HepG2 (cell line): ENCODE measurements around the gene CALR. TPM values are rescaled to one million over a fixed set of nuclear protein-coding genes. Genes with fewer than 3 reads are reported as not detected.

Experiments used
- ATAC-seq: fragments of 200-7000 bp; cut with Tn5 transposase; 3 replicates; pipeline ENCODE4 v1.9.1; 2020; ENCODE audit warnings: mild to moderate bottlenecking, moderate library complexity
- BruUV-seq: library from RNA; stranded (reverse); fragments of 400-500 nt; replicated peaks from 2 replicates; lab custom pipeline; 2021; lab: Mats Ljungman, UMichigan
- CTCF ChIA-PET: fragments of 300-600 bp; formaldehyde crosslinking; extraction: SDS; loops from one replicate; lab custom pipeline; 2021; ENCODE audit warnings: low total read pairs, inconsistent platforms, low intra/inter-chr PET ratio; lab: Yijun Ruan, JAX
- POLR2A ChIA-PET: fragments of 350-600 bp; sonication (Branson Sonifier 250); formaldehyde crosslinking; loops from one replicate; lab custom pipeline; 2020; ENCODE audit warnings: antibody characterized with exemption, inconsistent platforms; lab: Yijun Ruan, JAX
- DNase-seq: peaks from one replicate; pipeline ENCODE4 v3.0.0-alpha.2; 2015; ENCODE audit warnings: low spot score
- FAIRE-seq: peaks from 3 replicates; lab custom pipeline; 2011; peaks lifted over from hg19 to GRCh38; lab: Jason Lieb, UNC
- H2AFZ ChIP-seq: one replicate; pipeline ENCODE4 v1.6.1; 2011; ENCODE audit warnings: low read length, inconsistent platforms
- H3K27ac ChIP-seq: fragments of 300-600 bp; 3 replicates; pipeline ENCODE4 v1.8.0; 2011; ENCODE audit warnings: mixed run types, mild to moderate bottlenecking, mixed read lengths, low read length, inconsistent platforms; ENCODE audit not compliant: insufficient read depth; ENCODE audit errors: extremely low read length
- H3K27me3 ChIP-seq, 2 experiments: fragments of 200-600 bp in 1 of 2; 2 replicates in 1 of 2; 3 replicates in 1 of 2; pipeline versions ENCODE4 v1.6.0 to v1.8.0; 2011; ENCODE audit warnings: low read length in 2 of 2, mild to moderate bottlenecking in 2 of 2, moderate library complexity in 2 of 2, inconsistent platforms in 1 of 2; ENCODE audit not compliant: insufficient read depth in 2 of 2, control insufficient read depth in 1 of 2
- H3K36me3 ChIP-seq, 2 experiments: fragments of 200-600 bp in 1 of 2; replicated peaks in 1 of 2; 2 replicates in 1 of 2; 3 replicates in 1 of 2; pipeline versions ENCODE4 v1.5.1 to v1.8.0; 2011; ENCODE audit warnings: low read length in 2 of 2, inconsistent platforms in 1 of 2; ENCODE audit not compliant: insufficient read depth in 2 of 2, control insufficient read depth in 1 of 2
- H3K4me1 ChIP-seq: 2 replicates; pipeline ENCODE4 v1.5.1; 2012; ENCODE audit warnings: low read length, inconsistent platforms; ENCODE audit not compliant: insufficient read depth
- H3K4me2 ChIP-seq: 2 replicates; pipeline ENCODE4 v1.6.0; 2011; ENCODE audit warnings: low read depth, low read length, inconsistent platforms
- H3K4me3 ChIP-seq, 3 experiments: fragments of 200-600 bp in 1 of 3; sonication (generic), shearing (Covaris generic) in 1 of 3; replicated peaks in 1 of 3; 2 replicates each; pipeline ENCODE4 v1.5.1; 2011 to 2016; ENCODE audit warnings: low read length in 3 of 3, inconsistent platforms in 2 of 3, low read depth in 2 of 3, mild to moderate bottlenecking in 2 of 3, control low read depth in 1 of 3, mixed read lengths in 1 of 3; ENCODE audit not compliant: insufficient read depth in 1 of 3
- H3K79me2 ChIP-seq: one replicate; pipeline ENCODE4 v1.6.1; 2011; ENCODE audit warnings: low read length, inconsistent platforms; ENCODE audit not compliant: insufficient read depth
- H3K9ac ChIP-seq: 2 replicates; pipeline ENCODE4 v1.6.0; 2011; ENCODE audit warnings: mild to moderate bottlenecking, low read depth, low read length, inconsistent platforms; ENCODE audit not compliant: insufficient read depth
- H3K9me3 ChIP-seq: 2 replicates; pipeline ENCODE4 v1.5.1; 2012; ENCODE audit warnings: mild to moderate bottlenecking, low read length
- H4K20me1 ChIP-seq: 2 replicates; pipeline ENCODE4 v1.6.0; 2011; ENCODE audit warnings: inconsistent platforms, mild to moderate bottlenecking, low read length, moderate library complexity; ENCODE audit not compliant: insufficient read depth
- FOXA3 ChIP-seq: IDR thresholded peaks from 2 replicates; pipeline ENCODE4 v1.6.1; 2016; ENCODE audit warnings: missing genetic modification reagents, missing compliant biosample characterization
- GTF3A ChIP-seq: sonication (generic); formaldehyde crosslinking; conservative IDR thresholded peaks from 2 replicates; pipeline ENCODE4 v1.4.0; 2020; ENCODE audit warnings: mild to moderate bottlenecking, missing genetic modification reagents
- HMG20B ChIP-seq: conservative IDR thresholded peaks from 2 replicates; pipeline ENCODE4 v1.6.1; 2016; ENCODE audit warnings: missing genetic modification reagents, missing compliant biosample characterization
- IRX3 ChIP-seq: sonication (generic); formaldehyde crosslinking; IDR thresholded peaks from 2 replicates; pipeline ENCODE4 v1.8.1; 2023; ENCODE audit warnings: mild to moderate bottlenecking, low read depth, missing genetic modification reagents, borderline replicate concordance
- KAT8 ChIP-seq: IDR thresholded peaks from 2 replicates; pipeline ENCODE4 v1.6.1; 2016; ENCODE audit warnings: missing genetic modification reagents, missing compliant biosample characterization
- KLF11 ChIP-seq: IDR thresholded peaks from 2 replicates; pipeline ENCODE4 v1.6.1; 2016; ENCODE audit warnings: missing compliant biosample characterization
- MBD4 ChIP-seq: IDR thresholded peaks from 2 replicates; pipeline ENCODE4 v1.6.1; 2012; ENCODE audit warnings: low read length, inconsistent platforms, borderline replicate concordance
- NRL ChIP-seq: sonication (generic); formaldehyde crosslinking; IDR thresholded peaks from 2 replicates; pipeline ENCODE4 v1.5.0; 2020; ENCODE audit warnings: missing genetic modification reagents, mild to moderate bottlenecking, moderate library complexity, borderline replicate concordance
- PCBP2 ChIP-seq: fragments of 200-400 bp; formaldehyde crosslinking; optimal IDR thresholded peaks from 2 replicates; pipeline ENCODE3; 2018; ENCODE audit warnings: low read length, low read depth; ENCODE audit not compliant: poor library complexity, severe bottlenecking
- SOX13 ChIP-seq, 3 experiments: fragments of 450-650 bp in 1 of 3; sonication (generic) in 1 of 3; formaldehyde crosslinking in 1 of 3; IDR thresholded peaks in 2 of 3; conservative IDR thresholded peaks in 1 of 3; 2 replicates each; pipeline versions ENCODE4 v1.5.0 to v1.6.1; 2016 to 2020; ENCODE audit warnings: antibody characterized with exemption in 1 of 3, mild to moderate bottlenecking in 1 of 3, missing compliant biosample characterization in 1 of 3, missing genetic modification reagents in 1 of 3, moderate library complexity in 1 of 3
- TOPORS ChIP-seq: sonication (generic); formaldehyde crosslinking; IDR thresholded peaks from 2 replicates; pipeline ENCODE4 v1.8.0; 2023; ENCODE audit warnings: mild to moderate bottlenecking, missing genetic modification reagents
- ZBTB7B ChIP-seq: sonication (generic); formaldehyde crosslinking; IDR thresholded peaks from 2 replicates; pipeline ENCODE4 v1.4.0; 2020; ENCODE audit warnings: missing genetic modification reagents
- ZFP90 ChIP-seq: sonication (generic); formaldehyde crosslinking; IDR thresholded peaks from 2 replicates; pipeline ENCODE4 v1.8.0; 2022; ENCODE audit warnings: missing genetic modification reagents, mild to moderate bottlenecking, inconsistent platforms, borderline replicate concordance
- ZNF484 ChIP-seq: sonication (generic); formaldehyde crosslinking; IDR thresholded peaks from 2 replicates; pipeline ENCODE4 v1.5.1; 2020; ENCODE audit warnings: mild to moderate bottlenecking, low read depth, missing genetic modification reagents, borderline replicate concordance
- WGBS: methylation state at CpG from one replicate; pipeline ENCODE4 v1.1.6; 2017; ENCODE audit warnings: low lambda C conversion rate; 5-methylcytosine and 5-hydroxymethylcytosine counted together
- in situ Hi-C: cut with HindIII; loops from 2 replicates; pipeline ENCODE4 v1.10.0; 2017; ENCODE audit warnings: low pct_unique_long_range_greater_than_20kb; ENCODE audit not compliant: extremely low pct_ligation_motif_present
- intact Hi-C: fragments of 100-400 bp; cut with micrococcal nuclease; formaldehyde crosslinking; loops from one replicate; pipeline ENCODE4 v1.10.0; 2022; ENCODE audit not compliant: unreplicated experiment
- polyA plus RNA-seq, 8 experiments: library from polyadenylated mRNA; depleted of rRNA in 3 of 8; stranded (reverse) in 7 of 8; unstranded in 1 of 8; fragments of >200 nt; fragmentation: Illumina TruSeq in 4 of 8; extraction: Trizol in 4 of 8; gene quantifications; 2 replicates each; pipeline versions ENCODE4 v1.2.1 to v1.2.3, GENCODE V29; 2011 to 2016; ENCODE audit warnings: low read depth in 4 of 8, missing spikeins in 1 of 8, mixed read lengths in 1 of 8; ENCODE audit not compliant: insufficient read depth in 1 of 8
- total RNA-seq, 5 experiments: library from RNA; depleted of rRNA; stranded (reverse); fragments of >200 nt; fragmentation: Illumina TruSeq; extraction: Trizol; gene quantifications; 2 replicates each; pipeline ENCODE4 v1.2.3, GENCODE V29; 2016; ENCODE audit warnings: low read depth in 1 of 5
- TF ChIP-seq, protein P1 (sequence below), 2 experiments: sonication (generic) in 1 of 2; formaldehyde crosslinking in 1 of 2; IDR thresholded peaks; 2 replicates each; pipeline versions ENCODE4 v1.4.0 to v1.6.1; 2018 to 2020; ENCODE audit warnings: missing genetic modification reagents in 2 of 2, borderline replicate concordance in 1 of 2, low read depth in 1 of 2, mild to moderate bottlenecking in 1 of 2, missing biosample characterization in 1 of 2
- TF ChIP-seq, protein P2 (sequence below): sonication (generic); formaldehyde crosslinking; IDR thresholded peaks from 2 replicates; pipeline ENCODE4 v1.4.0; 2020; ENCODE audit warnings: missing genetic modification reagents
- TF ChIP-seq, protein P3 (sequence below): sonication (generic); formaldehyde crosslinking; IDR thresholded peaks from 2 replicates; pipeline ENCODE4 v1.5.0; 2020; ENCODE audit warnings: mild to moderate bottlenecking, missing genetic modification reagents, borderline replicate concordance

CALR gene
- total and polyA plus RNA-seq, 2 of the 13 experiments (the other 11 are each of a cell fraction or from before 2014, with no cell fraction given), result 898 to 934 TPM

DNA sequence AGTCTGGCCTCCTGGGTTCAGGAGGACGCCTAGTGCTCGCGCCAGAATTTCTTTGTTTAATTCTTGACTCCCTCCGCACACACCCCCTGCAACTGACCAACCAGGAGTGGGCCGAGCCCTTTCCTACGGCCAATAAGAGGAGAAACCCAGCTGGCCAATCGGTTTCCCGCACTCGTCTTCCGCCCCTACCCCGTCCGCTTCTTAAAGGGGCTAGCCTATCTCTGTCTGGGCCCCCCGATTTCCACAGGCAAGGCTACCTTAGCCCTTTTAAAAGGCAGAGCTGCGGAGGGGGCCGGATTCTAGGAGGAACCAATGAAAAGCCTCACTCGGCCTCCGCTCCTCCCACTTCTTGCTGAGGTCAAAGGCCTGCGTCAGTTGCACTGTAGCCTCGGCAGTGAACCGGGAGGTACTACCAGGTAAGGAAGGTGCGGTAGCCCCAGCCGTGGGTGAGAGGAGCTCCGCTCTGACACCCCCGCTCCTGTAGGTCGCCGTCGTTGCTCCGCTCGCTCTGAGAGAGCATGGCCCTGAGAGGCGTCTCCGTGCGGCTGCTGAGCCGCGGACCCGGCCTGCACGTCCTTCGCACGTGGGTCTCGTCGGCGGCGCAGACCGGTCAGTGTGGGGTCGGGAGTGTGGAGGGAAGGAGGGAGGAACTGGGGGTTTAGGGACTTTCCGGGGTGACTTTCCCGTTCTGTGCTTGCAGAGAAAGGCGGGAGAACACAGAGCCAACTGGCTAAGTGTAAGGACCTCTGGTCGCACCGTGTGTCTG, 47.4 kb upstream of the CALR start, which contains the start of gene GCDH:
TSS of gene GCDH (plus strand) at position 374 of the 766 bp plus-strand sequence. CDS start at position 519, 145 bp downstream.
- in situ Hi-C loops (no loop called here), intact Hi-C loops (no loop called here)
- H3K4me3 ChIP-seq, result peak within 1 kb of the TSS; percentile 67 to 95 (median 94)
- no TSS peak for BruUV-seq
- H3K9ac ChIP-seq, result peak within 1 kb of the TSS; percentile 80
- peak within 1 kb of the TSS; percentile 97 for H3K4me2 ChIP-seq
- WGBS, result under 1% methylated on average over 28 of the region's 49 CpGs
- FAIRE-seq (peak; percentile 99), ATAC-seq (peak; percentile 94), DNase-seq (peak; percentile 99)
- H3K9me3 ChIP-seq, result no peaks in the 10 kb centered on the region
- peak within 1 kb of the TSS; percentile 84 for H3K27ac ChIP-seq
- peaks cover 8% of the 10 kb centered on the region for H3K79me2 ChIP-seq
- POLR2A ChIA-PET, result interaction anchor here (0.5 to 2.2 kb wide), 22 partner anchors 9 to 1141 kb away, joined by 3 to 26 read pairs (median 6); partner anchors contain the start of genes DHPS, DNASE2, FARSA and GADD45GIP1
- H3K4me1 ChIP-seq, result peaks cover 43% of the 10 kb centered on the region
- peaks cover 0 to 15% of the 10 kb centered on the region in 2 experiments; a peak in 3 of 5 replicates for H3K27me3 ChIP-seq
- no peak within 1 kb of the TSS for H2AFZ ChIP-seq
- no peaks in the 10 kb centered on the region for H4K20me1 ChIP-seq
- CTCF ChIA-PET, result no interaction called here
- H3K36me3 ChIP-seq, result peaks cover 8 to 15% of the 10 kb centered on the region in 2 experiments; a peak in 4 of 5 replicates
- TF ChIP-seq, protein P1, sequence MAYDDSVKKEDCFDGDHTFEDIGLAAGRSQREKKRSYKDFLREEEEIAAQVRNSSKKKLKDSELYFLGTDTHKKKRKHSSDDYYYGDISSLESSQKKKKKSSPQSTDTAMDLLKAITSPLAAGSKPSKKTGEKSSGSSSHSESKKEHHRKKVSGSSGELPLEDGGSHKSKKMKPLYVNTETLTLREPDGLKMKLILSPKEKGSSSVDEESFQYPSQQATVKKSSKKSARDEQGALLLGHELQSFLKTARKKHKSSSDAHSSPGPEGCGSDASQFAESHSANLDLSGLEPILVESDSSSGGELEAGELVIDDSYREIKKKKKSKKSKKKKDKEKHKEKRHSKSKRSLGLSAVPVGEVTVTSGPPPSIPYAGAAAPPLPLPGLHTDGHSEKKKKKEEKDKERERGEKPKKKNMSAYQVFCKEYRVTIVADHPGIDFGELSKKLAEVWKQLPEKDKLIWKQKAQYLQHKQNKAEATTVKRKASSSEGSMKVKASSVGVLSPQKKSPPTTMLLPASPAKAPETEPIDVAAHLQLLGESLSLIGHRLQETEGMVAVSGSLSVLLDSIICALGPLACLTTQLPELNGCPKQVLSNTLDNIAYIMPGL (CRISPR knock-in tag; IDR thresholded peaks at IDR 0.05; ENCODE audit: borderline replicate concordance in 1 of 2, low read depth in 1 of 2), result peak; percentile 45 to 67; a peak in 3 of 4 replicates
- TF ChIP-seq KLF11 (CRISPR knock-in tag) (peak; percentile 77; the same call in 1 of the 2 replicates), GTF3A (CRISPR knock-in tag) (0 out of 2 replicates have a peak, but pooled peaks have one; percentile 46), NRL (CRISPR knock-in tag) (peak; percentile 83; the same call in 1 of the 2 replicates), IRX3 (no peak), KAT8 (CRISPR knock-in tag) (peak; percentile 94), MBD4 (no peak), ZFP90 (no peak), SOX13 (IDR thresholded peaks at IDR 0.05) (no peak), SOX13 (CRISPR knock-in tag; conservative IDR thresholded peaks at IDR 0.05 in 1 of 2, IDR thresholded peaks at IDR 0.05 in 1 of 2) (peak in 1 of 2 experiments; percentile 5; a peak in 1 of 4 replicates), HMG20B (CRISPR knock-in tag) (no peak), FOXA3 (0 out of 2 replicates have a peak, but pooled peaks have one; percentile 9), ZBTB7B (no peak), PCBP2 (peak; percentile 54), ZNF484 (CRISPR knock-in tag) (no peak), TOPORS (CRISPR knock-in tag) (no peak)
- TF ChIP-seq, protein P2, sequence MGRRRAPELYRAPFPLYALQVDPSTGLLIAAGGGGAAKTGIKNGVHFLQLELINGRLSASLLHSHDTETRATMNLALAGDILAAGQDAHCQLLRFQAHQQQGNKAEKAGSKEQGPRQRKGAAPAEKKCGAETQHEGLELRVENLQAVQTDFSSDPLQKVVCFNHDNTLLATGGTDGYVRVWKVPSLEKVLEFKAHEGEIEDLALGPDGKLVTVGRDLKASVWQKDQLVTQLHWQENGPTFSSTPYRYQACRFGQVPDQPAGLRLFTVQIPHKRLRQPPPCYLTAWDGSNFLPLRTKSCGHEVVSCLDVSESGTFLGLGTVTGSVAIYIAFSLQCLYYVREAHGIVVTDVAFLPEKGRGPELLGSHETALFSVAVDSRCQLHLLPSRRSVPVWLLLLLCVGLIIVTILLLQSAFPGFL, result no peak
- TF ChIP-seq, protein P3, sequence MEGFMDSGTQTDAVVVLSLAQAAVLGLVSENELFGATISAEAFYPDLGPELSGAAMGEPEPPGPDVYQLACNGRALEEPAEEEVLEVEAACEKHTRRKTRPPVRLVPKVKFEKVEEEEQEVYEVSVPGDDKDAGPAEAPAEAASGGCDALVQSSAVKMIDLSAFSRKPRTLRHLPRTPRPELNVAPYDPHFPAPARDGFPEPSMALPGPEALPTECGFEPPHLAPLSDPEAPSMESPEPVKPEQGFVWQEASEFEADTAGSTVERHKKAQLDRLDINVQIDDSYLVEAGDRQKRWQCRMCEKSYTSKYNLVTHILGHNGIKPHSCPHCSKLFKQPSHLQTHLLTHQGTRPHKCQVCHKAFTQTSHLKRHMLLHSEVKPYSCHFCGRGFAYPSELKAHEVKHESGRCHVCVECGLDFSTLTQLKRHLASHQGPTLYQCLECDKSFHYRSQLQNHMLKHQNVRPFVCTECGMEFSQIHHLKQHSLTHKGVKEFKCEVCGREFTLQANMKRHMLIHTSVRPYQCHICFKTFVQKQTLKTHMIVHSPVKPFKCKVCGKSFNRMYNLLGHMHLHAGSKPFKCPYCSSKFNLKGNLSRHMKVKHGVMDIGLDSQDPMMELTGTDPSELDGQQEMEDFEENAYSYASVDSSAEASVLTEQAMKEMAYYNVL, result 0 out of 2 replicates have a peak, but pooled peaks have one; percentile 79
